Putamen (tissue), 1 donor: ENCODE results near the gene STX12.

Source experiments
- DNase-seq: peaks from one replicate; pipeline ENCODE4 v3.0.0-alpha.2; 2016; ENCODE audit warnings: low spot score

The STX12 gene

DNA sequence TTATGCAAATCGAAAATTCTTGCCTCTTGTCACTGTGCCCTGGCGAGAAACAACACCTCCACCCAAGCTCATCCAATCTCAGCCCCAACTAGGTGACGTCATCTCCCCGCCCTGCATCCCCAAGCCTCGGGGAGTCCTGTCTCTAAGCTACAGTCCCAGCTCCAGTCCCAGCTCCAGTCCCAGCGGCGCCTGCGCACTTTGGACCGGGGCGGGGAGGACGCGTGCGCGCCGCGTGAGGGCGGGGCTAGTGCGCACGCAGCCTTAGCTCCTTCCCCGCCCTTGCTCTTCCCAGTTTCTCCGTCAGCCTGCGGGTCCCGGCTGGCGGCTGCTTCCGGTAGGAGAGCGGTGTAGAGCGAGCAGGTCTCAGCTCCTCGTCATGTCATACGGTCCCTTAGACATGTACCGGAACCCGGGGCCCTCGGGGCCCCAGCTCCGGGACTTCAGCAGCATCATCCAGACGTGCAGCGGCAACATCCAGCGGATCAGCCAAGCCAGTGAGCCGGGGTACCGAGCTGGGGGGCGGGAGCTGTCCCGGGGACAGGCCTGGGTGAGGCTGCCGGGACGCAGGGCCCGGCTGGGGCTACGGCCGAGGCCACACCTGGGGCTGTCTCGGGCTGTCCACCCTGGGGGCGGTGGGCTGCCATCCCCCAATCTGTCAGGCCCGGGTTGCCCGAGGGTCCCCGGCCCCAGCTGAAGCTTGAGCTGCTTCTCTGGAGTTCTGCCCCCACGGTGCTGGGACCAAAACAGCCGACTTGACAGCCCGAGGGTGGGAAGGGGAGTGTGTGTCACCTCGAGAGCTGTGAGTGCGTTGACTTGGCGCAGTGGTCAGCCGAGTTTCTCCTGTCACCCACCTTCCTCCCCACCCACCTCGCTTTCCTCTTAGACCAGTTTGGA, at the start of gene STX12:
STX12 (plus strand) TSS at position 288 of the 894 bp plus-strand sequence; CDS start at position 377, 89 bp downstream.
- peak; percentile 99 for DNase-seq

DNA sequence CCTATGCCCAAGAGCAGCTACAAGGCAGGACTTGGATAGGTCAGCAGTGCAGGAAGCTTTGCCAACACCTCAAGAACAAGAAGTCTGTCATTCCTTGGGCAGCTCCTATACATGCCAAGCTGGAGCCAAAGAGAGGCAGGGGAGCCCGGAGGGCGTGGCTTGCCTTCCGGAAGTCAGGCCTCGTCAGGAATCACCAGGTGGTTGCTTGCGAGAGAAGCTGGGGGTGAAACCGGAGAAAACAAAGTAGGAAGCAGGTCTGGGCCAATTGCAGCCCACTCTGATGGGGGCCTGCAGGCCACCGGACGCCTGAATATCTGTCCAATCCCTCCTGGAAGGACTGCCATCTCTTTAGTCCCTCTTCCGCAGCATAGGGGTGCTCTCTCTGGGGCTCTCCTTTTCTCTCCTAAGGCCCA, 48.1 kb upstream of the STX12 start:
- no peak for DNase-seq

DNA sequence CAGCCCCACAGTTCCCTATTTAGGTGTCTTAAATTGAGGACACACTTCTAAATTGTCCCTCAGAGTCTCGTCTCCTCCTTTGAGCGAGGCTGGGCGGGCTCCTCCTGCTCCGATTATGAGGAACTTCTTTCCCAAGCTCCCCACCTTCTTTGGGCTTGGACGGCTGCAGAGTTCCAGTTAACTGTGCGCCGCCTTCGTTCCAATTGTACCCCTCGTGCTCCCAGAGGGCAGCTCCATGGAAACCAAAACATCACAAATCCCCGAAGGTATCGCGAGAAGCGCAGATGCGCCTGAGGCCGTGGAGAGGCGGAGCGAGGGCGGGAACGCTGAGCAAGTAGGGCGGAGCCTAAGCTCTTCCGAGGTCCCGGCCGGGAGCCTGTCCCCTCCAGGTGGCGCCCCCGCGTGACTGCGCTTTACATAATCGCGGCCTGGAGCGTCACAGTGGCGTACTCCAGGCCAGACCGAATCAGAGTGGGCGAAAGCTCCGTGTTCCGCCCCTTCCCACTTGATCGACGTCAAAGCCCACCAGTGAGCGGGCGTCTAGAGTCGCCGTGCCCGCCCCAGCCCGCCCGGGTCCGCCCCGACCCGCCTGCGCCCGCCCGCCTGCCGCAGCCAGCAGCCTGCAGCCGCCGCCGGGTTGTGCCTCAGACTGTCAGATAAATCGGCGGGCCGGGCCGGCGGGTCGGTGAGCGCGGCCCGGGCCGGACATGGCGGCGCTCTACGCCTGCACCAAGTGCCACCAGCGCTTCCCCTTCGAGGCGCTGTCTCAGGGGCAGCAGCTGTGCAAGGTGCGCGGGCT, 47.4 kb upstream of the STX12 start, which contains the start of gene FAM76A:
FAM76A (plus strand) TSS at position 588 of the 799 bp plus-strand sequence; CDS start at position 708, 120 bp downstream.
- DNase-seq, result peak; percentile 99

DNA sequence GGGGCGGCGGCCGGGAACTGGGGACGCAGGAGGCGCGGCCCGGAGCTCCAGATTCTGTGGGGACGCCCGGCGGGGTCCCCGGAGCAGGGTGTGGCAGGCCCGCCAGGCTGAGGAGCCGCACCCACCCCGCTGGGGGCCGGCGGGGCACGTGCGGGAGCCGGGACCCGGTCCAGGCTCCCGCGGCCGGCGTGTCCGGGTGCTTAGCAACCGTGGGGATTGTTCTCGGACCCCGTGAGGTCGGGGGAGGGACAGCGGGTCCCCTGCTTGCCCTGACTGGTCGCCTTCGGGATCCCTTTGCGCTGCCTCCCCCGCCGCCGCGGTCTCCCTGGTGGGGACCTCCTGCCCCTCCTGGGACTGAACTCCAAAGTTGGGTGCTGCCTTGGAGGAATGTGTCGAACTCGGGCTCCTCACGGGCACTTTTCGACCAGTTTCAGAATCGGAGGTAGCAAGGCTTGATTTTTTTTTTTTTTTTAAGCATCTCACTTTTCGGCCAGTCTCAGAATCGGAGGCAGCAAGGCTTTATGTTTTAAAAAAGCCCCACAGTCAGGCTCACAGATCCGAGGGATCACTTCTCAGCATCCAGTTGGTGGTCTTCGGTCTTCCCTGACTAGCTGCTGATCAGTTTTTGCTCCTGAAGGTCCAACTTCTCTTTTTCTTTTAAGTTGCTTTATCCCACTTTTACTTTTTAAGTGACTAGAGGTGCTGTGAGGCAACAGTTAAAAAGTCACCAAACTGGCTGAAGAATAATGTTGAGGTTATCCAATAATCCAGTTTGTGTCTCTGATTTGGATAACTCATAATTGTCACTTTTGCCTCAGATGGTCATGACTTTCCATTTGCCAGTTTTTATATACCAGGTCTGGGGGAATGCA, 46.6 kb upstream of the STX12 start:
- DNase-seq, result peak; percentile 29

DNA sequence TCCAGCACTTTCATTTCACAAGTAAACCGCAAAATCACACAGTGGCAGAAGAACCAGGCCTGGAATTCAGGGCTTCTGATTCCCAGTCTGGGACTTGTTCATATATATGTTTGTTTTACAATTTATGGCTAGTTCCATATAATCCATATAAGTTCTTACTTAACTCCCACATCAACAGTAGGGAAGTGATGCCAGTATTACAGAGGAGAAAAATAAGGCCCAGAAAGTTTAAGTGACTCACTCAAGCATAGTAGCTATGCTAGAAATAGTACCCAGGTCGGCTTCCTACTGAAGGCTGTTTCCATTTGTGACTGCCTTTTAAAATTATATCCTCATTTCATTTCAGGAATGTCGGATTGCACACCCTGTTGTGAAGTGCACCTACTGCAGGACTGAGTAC, 45.9 kb upstream of the STX12 start:
- no peak for DNase-seq

DNA sequence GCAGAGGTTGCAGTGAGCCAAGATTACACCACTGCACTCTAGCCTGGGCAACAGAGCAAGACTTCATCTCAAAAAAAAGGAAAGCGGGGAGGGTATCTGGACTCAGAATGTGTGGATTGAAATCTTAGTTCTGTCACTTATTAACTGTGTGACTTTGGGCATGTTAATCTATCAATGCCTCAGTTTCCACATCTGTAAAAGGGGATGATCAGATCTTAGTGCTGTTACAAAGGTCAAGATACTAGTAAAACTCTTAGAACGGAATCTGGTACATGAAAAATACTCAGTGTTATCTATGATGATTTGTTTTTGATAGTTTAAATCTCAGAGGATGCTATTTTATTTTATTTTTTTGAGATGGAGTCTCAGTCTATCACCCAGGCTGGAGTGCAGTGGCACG, 36.8 kb upstream of the STX12 start:
- DNase-seq, result no peak

DNA sequence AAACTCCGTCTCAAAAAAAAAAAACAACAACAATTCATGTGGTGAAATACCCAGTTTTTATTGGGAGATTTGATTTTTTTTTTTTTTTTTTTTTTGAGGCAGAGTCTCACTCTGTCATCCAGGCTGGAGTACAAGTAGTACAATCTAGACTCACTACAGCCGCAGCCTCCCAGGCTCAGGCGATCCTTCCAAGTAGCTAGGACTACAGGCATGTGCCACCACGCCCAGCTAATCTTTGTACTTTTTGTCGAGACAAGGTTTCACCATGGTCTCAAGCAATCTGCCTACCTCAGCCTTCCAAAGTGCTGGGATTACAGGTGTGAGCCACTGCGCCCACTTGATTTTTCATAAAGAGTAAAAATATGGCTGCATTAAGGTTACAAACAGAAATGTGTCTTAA, 31.9 kb upstream of the STX12 start:
- no peak for DNase-seq

DNA sequence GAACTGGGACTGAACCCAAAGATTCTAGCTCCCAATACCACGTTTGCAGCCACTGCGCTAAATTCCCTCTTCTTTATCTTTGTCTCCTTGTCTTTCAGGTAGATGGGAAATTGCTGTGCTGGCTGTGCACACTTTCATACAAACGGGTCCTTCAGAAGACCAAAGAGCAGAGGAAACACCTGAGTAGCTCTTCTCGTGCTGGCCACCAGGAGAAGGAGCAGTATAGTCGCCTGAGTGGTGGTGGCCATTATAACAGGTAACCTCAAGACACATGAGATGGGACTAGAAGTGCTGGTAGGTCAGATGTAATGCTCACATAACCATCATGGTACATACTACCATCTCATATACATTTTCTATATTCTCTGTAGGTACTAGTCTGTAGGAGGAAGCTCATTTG, 28.5 kb upstream of the STX12 start:
- no peak for DNase-seq

DNA sequence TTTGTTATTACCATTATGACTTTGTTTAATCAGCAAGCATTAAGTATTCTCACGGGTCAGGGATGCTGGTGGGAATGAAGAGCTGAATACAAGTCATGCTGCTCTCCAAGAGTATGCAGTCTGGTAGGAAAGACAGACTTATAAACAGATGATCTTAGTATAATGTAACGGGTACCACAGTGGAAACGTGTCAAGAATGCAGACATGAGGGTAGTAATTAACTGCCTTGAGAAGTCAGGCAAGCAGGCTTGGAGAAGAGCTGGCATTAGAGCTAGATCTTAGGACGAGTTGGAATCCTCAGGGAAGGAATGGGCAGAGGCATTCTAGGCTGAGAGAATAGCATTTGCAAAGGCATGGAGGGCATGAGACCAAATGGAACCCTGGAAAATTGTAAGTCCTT, 27.6 kb upstream of the STX12 start:
- DNase-seq, result no peak

DNA sequence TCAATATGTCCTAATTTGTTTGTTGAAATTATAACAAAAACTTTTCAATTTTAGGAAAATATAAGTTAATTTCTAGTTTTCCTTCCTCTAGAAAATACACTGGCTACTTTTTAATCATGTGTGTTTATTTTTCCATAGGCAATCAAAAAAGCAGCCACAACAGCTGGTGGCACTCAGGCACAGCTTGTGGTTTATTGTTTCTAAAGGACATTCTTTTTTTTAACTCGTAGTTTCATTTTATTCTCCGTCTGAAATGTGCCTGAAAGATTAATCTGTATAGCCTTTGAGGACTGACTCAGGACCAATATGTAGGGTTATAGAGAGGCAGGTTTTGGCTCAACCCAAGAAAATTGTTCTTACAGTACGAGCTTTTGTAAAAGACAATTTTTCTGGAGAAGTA, 20.7 kb upstream of the STX12 start:
- DNase-seq, result no peak

DNA sequence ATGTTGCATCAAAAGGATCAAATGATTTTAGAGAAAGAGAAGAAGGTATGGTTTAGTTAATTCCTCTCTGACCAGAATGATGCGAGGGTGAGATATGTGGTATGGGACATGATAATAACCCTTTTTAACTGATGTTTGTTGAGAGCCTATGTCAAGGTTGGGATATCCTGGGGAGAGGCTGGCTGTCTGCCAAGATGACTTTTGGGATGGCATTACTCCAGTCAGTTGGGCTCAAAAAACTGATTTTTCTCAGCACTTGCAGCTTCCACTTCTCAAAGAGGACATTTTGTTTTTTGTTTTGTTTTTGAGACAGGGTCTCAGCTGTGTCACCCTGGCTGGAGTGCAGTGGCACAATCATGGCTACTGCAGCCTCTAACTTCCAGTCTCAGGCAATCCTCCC, 17.7 kb upstream of the STX12 start:
- no peak for DNase-seq

DNA sequence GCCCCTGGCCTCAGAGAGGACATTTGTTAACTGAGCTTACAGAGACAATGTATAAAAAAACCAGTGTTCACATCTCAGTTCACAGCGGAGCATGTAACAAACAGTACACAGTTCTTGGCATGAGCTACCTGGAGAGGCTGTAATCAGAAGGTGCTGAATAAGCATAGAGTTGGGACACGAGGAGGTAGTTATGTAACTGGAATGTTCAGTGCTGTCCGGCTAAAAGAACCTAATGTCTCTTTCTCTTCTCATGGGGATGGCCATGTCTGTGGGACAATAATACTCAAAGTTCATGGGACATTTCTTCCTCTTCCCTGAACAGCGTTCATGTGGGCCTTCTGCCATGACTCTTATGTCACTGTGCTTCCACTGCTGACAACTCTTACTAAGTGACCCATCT, 17.2 kb upstream of the STX12 start:
- no peak for DNase-seq

DNA sequence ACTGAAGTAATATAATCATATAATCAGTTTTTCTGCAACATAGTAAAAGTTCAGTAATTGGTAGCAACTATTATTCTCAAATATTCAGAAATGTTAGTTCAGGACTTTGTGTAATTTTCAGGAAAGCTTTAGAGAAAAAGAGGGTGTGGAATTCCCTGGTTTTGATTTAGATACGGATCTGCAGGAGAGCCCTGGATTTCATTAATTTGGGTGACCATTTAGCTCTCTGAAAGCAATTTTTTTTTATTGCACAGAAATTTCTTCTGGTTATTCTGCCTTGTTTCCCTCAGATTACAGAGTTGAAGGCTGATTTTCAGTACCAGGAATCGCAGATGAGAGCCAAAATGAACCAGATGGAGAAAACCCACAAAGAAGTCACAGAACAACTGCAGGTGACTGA, 13.8 kb upstream of the STX12 start:
- no peak for DNase-seq

DNA sequence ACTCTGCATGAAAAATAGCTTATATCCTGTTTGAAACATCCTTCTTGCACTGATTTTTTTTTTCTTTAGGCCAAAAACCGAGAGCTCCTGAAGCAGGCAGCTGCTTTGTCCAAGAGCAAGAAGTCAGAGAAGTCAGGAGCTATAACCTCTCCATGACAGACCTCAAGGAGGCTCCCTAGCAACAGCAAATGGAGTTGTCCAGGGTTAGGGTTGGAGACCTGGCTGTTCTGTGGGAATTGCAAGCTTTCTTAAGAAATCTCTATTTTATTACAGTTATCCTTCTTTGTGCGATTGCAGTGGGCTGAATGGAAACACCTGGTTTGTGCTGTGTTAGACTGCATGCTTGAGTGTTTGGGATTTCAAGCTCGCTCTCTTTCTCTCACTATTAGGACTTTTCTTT, 12.6 kb upstream of the STX12 start:
- DNase-seq, result no peak

DNA sequence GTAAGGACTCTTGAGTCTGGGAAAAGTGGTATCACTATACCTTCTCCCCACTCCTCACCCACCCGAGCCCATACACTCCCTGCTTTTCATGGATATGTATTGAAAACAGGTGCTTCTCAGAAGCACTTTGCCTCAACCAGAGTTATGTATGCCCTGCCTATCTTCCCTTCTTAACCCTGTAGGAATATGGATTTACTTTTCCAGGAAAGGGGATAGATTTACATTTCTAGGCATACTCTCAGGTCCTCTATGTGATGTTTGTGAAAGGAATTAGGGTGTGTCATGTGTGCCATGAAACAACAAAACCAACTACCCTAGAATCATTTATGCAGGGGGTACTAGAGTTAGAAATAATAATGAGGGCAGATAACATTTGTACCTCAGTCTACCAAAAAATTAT, 11.0 kb upstream of the STX12 start:
- DNase-seq, result no peak

DNA sequence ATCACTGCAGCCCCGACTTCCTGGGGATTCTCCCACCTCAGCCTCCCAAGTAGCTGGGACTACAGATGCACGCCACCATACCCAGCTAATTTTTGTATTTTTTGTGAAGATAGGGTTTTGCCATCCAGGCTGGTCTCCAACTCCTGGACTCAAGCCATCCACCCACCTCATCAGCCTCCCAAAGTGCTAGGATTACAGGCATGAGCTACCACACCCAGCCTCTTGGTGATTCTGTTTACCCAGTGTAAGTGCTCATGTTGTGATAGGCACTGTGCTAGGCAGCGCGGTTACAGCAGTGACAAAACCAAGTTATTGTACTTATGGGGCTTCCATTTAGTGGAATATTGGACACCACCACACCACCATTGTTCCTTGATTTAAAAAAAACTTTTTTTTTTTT, 9.7 kb upstream of the STX12 start:
- no peak for DNase-seq

DNA sequence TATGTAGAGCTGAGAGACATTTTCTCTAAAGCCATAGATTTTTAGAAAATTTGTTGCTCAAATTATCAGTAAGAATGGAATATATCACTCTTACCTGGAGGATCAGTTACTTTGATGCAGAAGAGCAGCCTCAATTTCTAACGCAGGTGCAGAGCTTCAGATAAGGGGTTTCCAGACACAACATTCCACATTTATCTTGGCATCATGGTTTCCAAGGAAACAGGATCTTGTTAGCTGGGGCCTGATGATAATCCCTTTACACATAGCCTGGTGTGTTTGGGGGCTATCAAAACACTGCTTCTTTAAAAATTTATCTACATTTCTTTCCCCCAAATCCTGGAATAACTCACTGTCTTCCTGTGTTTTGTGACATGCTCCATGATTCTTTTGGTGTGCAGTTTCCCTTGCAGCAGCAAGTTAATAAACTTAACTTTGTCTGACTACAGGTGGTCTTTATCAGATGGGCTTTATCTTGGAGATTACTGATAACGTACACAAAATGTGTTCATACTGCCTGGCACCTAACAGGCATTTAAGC, 2.7 kb upstream of the STX12 start:
- DNase-seq, result no peak

DNA sequence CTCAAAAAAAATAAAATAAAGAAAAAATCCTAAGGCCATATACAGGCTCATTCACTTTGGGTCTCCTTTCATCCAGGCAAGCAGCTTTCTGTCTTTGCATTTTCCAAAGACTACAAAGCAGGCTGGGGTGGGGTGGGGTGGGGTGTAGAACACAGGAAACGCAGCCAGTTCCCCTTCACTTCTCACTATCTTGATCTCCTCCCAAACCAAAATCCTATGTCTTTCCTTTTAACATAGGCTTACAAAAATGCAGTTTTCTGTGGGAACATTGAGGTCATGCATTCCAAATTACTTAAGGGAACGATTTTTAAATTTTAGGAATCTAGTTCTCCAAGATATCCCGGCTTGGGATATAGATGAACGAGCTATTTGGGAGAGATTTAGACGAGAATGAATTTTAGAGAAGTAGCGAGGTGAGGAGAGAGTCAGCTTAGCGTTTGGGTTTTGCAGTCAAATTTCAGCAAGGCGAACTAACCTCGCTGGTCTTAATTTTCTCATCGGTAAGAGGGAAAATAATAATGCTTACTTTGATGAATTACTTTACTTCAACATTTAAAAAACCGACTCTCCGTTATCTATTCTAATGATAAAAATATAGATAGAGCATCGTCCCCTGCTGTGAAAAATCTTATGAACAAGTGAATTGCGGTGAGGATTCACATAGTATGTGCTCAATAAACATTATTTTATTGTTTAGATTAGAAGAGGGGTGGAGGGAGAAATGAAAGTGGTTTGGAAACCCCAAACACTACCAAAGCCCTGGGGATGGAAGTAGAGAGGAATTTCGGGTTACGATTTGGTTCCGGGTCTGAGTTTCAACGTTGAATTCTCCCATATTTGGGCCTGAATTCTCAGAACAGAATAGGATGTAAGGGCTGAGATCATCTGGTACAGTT, 735 bp upstream of the STX12 start:
- peak; percentile 6 for DNase-seq

DNA sequence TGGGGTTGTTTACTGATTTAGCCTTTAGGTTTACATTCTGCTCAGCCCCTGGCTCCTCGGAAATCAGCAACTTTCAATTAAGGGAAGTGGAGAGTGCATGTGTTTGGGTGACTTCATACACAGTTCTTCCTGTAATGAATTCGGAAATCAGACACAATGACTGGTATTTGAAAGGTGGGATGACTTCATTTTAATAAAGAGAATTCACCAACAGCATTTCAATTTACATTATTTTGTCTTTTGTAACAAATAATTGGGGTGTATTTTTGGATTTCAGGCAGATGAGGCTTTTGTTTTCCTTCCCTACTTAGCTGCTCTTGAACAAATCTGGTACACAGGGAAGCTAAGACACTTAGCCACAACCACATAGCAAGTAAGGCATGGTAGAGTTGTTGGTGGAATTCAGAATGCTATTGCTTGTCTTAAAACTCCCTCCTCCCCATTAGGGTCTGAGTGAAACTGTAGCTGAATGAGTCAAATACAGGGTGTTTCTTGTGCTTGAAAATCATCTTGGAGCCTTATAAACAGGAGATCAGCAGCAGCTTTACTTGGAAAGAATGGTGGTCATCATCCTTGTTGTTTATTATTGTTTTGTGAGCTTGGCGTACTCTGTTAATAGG, 917 bp downstream of the STX12 start:
- DNase-seq, result peak; percentile 14

DNA sequence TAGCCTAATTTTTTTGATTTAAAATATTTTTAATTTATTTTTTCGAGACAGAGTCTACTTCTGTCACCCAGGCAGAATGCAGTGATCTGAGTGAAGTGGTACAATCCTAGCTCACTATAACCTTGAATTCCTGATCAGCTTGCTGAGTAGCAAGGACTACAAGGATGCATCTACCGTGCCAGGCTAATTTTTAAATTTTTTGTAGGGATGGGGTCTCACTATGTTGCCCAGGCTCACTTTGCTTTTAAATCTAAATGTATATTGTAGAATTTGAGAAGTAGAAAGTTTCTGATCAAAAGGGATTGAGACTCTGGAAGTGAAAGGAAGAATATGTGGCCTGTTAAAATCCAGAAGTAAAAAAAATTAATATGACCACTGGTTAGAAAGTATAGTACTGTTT, 1.6 kb downstream of the STX12 start:
- DNase-seq, result no peak
